HepG2 (cell line): Measurements from ENCODE around the gene ATRAID. TPM values are rescaled to one million over a fixed set of nuclear protein-coding genes. Genes with fewer than 3 reads are reported as not detected.

Experiments
- GFI1 ChIP-seq: sonication (generic); formaldehyde crosslinking; IDR thresholded peaks from 2 replicates; pipeline ENCODE4 v1.5.0; 2020; ENCODE audit warnings: missing genetic modification reagents, mild to moderate bottlenecking, borderline replicate concordance
- IKZF4 ChIP-seq: sonication (generic); formaldehyde crosslinking; IDR thresholded peaks from 2 replicates; pipeline ENCODE4 v1.5.1; 2020; ENCODE audit warnings: borderline replicate concordance, mild to moderate bottlenecking, low read depth, missing genetic modification reagents; ENCODE audit errors: not compliant biosample characterization
- JARID2 ChIP-seq: sonication (generic); formaldehyde crosslinking; IDR thresholded peaks from 2 replicates; pipeline ENCODE4 v1.8.1; 2023; ENCODE audit warnings: missing genetic modification reagents, inconsistent platforms; ENCODE audit not compliant: insufficient replicate concordance
- NFIB ChIP-seq: sonication (generic); formaldehyde crosslinking; IDR thresholded peaks from 2 replicates; pipeline ENCODE4 v1.9.0; 2021; ENCODE audit warnings: missing genetic modification reagents, mild to moderate bottlenecking, borderline replicate concordance
- NFKB2 ChIP-seq: sonication (generic); formaldehyde crosslinking; IDR thresholded peaks from 2 replicates; pipeline ENCODE4 v1.4.0; 2020; ENCODE audit warnings: missing genetic modification reagents, borderline replicate concordance
- NFYC ChIP-seq: IDR thresholded peaks from 2 replicates; pipeline ENCODE4 v1.6.1; 2016; ENCODE audit warnings: missing genetic modification reagents, missing compliant biosample characterization
- POLR2G ChIP-seq: fragments of 200-400 bp; formaldehyde crosslinking; IDR thresholded peaks from 2 replicates; pipeline ENCODE4 v1.6.1; 2018; ENCODE audit warnings: mild to moderate bottlenecking, low read depth, low read length, moderate library complexity
- RARG ChIP-seq: sonication (generic); formaldehyde crosslinking; IDR thresholded peaks from 2 replicates; pipeline ENCODE4 v1.4.0; 2020; ENCODE audit warnings: low read depth, mild to moderate bottlenecking, missing genetic modification reagents
- TBL1XR1 ChIP-seq: fragments of 150-350 bp; IDR thresholded peaks from 2 replicates; pipeline ENCODE4 v1.6.1; 2014; ENCODE audit warnings: borderline replicate concordance, low read length; ENCODE audit not compliant: partially characterized antibody
- ZNF160 ChIP-seq: sonication (generic); formaldehyde crosslinking; IDR thresholded peaks from 2 replicates; pipeline ENCODE4 v1.8.0; 2022; ENCODE audit warnings: mild to moderate bottlenecking, inconsistent platforms, missing genetic modification reagents
- polyA plus RNA-seq, 8 experiments: library from polyadenylated mRNA; depleted of rRNA in 3 of 8; stranded (reverse) in 7 of 8; unstranded in 1 of 8; fragments of >200 nt; fragmentation: Illumina TruSeq in 4 of 8; extraction: Trizol in 4 of 8; gene quantifications; 2 replicates each; pipeline versions ENCODE4 v1.2.1 to v1.2.3, GENCODE V29; 2011 to 2016; ENCODE audit warnings: low read depth in 4 of 8, missing spikeins in 1 of 8, mixed read lengths in 1 of 8; ENCODE audit not compliant: insufficient read depth in 1 of 8
- total RNA-seq, 5 experiments: library from RNA; depleted of rRNA; stranded (reverse); fragments of >200 nt; fragmentation: Illumina TruSeq; extraction: Trizol; gene quantifications; 2 replicates each; pipeline ENCODE4 v1.2.3, GENCODE V29; 2016; ENCODE audit warnings: low read depth in 1 of 5
- TF ChIP-seq, protein P1 (sequence below): sonication (generic); formaldehyde crosslinking; IDR thresholded peaks from 2 replicates; pipeline ENCODE4 v1.5.0; 2020; ENCODE audit warnings: mild to moderate bottlenecking, missing genetic modification reagents
- TF ChIP-seq, protein P2 (sequence below): sonication (generic); formaldehyde crosslinking; conservative IDR thresholded peaks from 2 replicates; pipeline ENCODE4 v1.4.0; 2020; ENCODE audit warnings: missing genetic modification reagents
- TF ChIP-seq, protein P3 (sequence below): sonication (generic); formaldehyde crosslinking; IDR thresholded peaks from 2 replicates; pipeline ENCODE4 v1.4.0; 2020; ENCODE audit warnings: missing genetic modification reagents
- TF ChIP-seq, protein P4 (sequence below): sonication (generic); formaldehyde crosslinking; IDR thresholded peaks from 2 replicates; pipeline ENCODE4 v1.5.0; 2020; ENCODE audit warnings: missing genetic modification reagents
- TF ChIP-seq, protein P5 (sequence below): sonication (generic); formaldehyde crosslinking; IDR thresholded peaks from 2 replicates; pipeline ENCODE4 v1.4.0; 2020; ENCODE audit warnings: missing genetic modification reagents
- TF ChIP-seq, protein P6 (sequence below): sonication (generic); formaldehyde crosslinking; IDR thresholded peaks from 2 replicates; pipeline ENCODE4 v1.4.0; 2020; ENCODE audit warnings: missing genetic modification reagents

Gene ATRAID
- total and polyA plus RNA-seq, 2 of the 13 experiments (the other 11 are each of a cell fraction or from before 2014, with no cell fraction given), result 207 to 382 TPM

DNA sequence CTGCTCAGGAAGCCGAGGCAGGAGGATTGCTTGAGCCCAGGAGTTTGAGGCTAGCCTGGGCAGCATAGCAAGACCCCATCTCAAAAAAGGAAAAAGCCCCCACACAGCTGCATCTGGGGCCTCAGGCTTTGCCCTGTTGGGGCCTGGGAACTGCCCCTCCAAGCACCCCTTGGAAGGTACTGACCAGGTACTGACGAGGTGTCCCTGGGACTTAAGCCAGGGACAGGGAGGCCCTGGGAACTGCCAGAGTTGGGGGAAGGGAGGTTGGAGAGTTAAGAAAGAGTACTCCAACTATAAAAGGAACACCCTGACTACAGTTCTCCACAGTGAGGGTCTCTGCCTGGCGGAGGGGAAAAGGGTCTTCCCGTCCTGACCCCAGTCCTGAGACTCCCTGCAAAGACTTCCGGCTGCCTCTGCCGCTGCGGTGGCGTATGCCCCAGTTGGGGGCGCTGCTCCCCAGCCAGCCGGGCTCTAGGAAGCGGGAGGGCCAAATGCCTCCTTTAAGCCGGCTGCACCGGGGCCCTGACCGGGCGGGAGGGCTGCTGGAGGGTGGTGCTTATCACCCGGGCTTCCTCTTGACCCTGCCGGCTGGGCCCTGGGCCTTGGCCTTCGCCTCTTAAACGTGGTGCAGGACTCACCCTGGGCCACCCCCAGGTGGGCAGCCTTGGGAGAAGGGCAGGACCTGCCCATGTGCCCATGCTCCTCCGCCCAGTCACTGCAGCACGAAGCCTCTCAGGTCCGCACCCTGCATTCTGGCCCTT lies 38.2 kb downstream of the ATRAID start (continued):
- TF ChIP-seq, protein P1, sequence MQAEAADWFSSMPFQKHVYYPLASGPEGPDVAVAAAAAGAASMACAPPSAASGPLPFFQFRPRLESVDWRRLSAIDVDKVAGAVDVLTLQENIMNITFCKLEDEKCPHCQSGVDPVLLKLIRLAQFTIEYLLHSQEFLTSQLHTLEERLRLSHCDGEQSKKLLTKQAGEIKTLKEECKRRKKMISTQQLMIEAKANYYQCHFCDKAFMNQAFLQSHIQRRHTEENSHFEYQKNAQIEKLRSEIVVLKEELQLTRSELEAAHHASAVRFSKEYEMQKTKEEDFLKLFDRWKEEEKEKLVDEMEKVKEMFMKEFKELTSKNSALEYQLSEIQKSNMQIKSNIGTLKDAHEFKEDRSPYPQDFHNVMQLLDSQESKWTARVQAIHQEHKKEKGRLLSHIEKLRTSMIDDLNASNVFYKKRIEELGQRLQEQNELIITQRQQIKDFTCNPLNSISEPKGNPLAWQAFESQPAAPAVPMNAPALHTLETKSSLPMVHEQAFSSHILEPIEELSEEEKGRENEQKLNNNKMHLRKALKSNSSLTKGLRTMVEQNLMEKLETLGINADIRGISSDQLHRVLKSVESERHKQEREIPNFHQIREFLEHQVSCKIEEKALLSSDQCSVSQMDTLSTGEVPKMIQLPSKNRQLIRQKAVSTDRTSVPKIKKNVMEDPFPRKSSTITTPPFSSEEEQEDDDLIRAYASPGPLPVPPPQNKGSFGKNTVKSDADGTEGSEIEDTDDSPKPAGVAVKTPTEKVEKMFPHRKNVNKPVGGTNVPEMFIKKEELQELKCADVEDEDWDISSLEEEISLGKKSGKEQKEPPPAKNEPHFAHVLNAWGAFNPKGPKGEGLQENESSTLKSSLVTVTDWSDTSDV (CRISPR knock-in tag), result peak; percentile 83; the same call in 1 of the 2 replicates
- TF ChIP-seq, protein P2, sequence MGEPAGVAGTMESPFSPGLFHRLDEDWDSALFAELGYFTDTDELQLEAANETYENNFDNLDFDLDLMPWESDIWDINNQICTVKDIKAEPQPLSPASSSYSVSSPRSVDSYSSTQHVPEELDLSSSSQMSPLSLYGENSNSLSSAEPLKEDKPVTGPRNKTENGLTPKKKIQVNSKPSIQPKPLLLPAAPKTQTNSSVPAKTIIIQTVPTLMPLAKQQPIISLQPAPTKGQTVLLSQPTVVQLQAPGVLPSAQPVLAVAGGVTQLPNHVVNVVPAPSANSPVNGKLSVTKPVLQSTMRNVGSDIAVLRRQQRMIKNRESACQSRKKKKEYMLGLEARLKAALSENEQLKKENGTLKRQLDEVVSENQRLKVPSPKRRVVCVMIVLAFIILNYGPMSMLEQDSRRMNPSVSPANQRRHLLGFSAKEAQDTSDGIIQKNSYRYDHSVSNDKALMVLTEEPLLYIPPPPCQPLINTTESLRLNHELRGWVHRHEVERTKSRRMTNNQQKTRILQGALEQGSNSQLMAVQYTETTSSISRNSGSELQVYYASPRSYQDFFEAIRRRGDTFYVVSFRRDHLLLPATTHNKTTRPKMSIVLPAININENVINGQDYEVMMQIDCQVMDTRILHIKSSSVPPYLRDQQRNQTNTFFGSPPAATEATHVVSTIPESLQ (CRISPR knock-in tag), result no peak
- TF ChIP-seq TBL1XR1 (no peak), NFIB (no peak), NFKB2 (CRISPR knock-in tag) (peak; percentile 67; the same call in 1 of the 2 replicates), GFI1 (CRISPR knock-in tag) (peak; percentile 62; the same call in 1 of the 2 replicates), IKZF4 (CRISPR knock-in tag) (no peak), ZNF160 (CRISPR knock-in tag) (peak; percentile 54; the same call in 1 of the 2 replicates), NFYC (CRISPR knock-in tag) (no peak), JARID2 (CRISPR knock-in tag) (peak; percentile 76), POLR2G (no peak), RARG (CRISPR knock-in tag) (no peak)
- TF ChIP-seq, protein P3, sequence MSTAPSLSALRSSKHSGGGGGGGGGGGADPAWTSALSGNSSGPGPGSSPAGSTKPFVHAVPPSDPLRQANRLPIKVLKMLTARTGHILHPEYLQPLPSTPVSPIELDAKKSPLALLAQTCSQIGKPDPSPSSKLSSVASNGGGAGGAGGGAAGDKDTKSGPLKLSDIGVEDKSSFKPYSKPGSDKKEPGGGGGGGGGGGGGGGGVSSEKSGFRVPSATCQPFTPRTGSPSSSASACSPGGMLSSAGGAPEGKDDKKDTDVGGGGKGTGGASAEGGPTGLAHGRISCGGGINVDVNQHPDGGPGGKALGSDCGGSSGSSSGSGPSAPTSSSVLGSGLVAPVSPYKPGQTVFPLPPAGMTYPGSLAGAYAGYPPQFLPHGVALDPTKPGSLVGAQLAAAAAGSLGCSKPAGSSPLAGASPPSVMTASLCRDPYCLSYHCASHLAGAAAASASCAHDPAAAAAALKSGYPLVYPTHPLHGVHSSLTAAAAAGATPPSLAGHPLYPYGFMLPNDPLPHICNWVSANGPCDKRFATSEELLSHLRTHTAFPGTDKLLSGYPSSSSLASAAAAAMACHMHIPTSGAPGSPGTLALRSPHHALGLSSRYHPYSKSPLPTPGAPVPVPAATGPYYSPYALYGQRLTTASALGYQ (CRISPR knock-in tag), result no peak
- TF ChIP-seq, protein P4, sequence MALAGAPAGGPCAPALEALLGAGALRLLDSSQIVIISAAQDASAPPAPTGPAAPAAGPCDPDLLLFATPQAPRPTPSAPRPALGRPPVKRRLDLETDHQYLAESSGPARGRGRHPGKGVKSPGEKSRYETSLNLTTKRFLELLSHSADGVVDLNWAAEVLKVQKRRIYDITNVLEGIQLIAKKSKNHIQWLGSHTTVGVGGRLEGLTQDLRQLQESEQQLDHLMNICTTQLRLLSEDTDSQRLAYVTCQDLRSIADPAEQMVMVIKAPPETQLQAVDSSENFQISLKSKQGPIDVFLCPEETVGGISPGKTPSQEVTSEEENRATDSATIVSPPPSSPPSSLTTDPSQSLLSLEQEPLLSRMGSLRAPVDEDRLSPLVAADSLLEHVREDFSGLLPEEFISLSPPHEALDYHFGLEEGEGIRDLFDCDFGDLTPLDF (CRISPR knock-in tag), result no peak
- TF ChIP-seq, protein P5, sequence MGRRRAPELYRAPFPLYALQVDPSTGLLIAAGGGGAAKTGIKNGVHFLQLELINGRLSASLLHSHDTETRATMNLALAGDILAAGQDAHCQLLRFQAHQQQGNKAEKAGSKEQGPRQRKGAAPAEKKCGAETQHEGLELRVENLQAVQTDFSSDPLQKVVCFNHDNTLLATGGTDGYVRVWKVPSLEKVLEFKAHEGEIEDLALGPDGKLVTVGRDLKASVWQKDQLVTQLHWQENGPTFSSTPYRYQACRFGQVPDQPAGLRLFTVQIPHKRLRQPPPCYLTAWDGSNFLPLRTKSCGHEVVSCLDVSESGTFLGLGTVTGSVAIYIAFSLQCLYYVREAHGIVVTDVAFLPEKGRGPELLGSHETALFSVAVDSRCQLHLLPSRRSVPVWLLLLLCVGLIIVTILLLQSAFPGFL (CRISPR knock-in tag), result no peak
- TF ChIP-seq, protein P6, sequence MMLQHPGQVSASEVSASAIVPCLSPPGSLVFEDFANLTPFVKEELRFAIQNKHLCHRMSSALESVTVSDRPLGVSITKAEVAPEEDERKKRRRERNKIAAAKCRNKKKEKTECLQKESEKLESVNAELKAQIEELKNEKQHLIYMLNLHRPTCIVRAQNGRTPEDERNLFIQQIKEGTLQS, result 0 out of 2 replicates have a peak, but pooled peaks have one; percentile 16
